CMK (cell line): Measurements from ENCODE around the gene PPP1R14C.
"Not testable (repeated sequence)": the region's sequence is repeated elsewhere in the genome, so short reads cannot be mapped to it uniquely, and the experiment has no call there.

Source experiments
- DNase-seq: peaks from one replicate; pipeline ENCODE4 v3.0.0-alpha.2; 2010; ENCODE audit warnings: low read depth

PPP1R14C gene, protein sequence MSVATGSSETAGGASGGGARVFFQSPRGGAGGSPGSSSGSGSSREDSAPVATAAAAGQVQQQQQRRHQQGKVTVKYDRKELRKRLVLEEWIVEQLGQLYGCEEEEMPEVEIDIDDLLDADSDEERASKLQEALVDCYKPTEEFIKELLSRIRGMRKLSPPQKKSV

DNA sequence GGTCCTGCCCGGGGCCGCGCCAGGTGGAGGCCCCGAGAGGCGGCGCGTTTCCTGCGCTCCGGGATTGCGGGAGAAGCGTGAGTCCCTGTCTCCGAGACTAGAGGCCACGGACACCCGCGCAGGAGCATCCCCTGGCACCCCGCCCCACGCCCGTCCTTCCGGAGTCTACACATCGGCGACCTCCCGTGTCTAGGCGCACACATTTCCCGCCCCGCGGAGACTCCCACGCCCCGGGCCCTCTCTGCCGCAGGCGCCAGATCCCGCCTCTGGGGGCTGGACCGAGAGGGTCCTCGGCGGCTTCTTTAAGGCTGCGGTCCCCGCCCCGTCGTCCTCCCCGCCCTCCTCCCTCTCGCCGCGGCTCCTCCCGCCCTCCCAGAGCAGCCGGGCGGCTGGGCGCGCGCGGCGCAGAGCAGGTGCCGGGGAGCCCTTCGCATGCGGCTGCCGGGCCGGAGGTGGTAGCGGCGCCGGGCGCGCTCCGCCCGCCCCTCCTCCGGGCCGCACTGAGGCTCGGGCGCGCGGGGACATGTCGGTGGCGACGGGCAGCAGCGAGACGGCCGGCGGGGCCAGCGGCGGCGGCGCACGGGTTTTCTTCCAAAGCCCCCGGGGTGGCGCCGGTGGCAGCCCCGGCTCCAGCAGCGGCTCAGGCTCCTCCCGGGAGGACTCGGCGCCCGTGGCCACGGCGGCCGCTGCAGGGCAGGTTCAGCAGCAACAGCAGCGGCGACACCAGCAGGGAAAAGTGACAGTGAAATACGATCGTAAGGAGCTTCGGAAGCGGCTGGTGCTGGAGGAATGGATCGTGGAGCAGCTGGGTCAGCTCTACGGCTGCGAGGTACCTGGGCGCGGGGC, at the start of gene PPP1R14C:
Gene PPP1R14C, plus strand, starts transcription at position 375 of the 846 bp plus-strand sequence. Its CDS starts 149 bp downstream, at position 524.
- DNase-seq, result peak; percentile 39

GRCh38 chr6:150093397-150093796, 49.4 kb upstream of the PPP1R14C start:
- DNase-seq, result no peak

- DNase-seq, result no peak
These were observed 44.7 kb upstream of the PPP1R14C start for GRCh38 chr6:150098155-150098554.

DNA sequence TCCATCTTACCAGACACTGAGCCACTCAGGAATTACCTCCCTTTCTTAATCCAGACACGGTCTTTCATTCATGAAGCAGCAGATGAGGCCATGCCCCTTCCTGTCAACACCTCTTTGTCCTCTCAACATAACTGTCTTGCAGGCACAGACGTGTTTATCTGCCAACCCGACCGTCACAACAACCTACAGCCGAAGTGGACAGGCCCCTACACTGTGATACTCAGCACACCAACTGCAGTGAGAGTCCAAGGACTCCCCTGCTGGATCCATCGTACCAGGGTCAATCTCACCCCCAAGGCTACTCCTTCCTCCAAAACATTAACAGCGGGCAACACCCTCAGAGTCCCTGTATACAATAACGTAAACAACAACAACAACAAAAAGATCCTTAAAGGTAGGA, 43.3 kb upstream of the PPP1R14C start:
- DNase-seq, result no peak

- no peak for DNase-seq
These were observed 42.9 kb upstream of the PPP1R14C start for GRCh38 chr6:150099953-150100352.

DNA sequence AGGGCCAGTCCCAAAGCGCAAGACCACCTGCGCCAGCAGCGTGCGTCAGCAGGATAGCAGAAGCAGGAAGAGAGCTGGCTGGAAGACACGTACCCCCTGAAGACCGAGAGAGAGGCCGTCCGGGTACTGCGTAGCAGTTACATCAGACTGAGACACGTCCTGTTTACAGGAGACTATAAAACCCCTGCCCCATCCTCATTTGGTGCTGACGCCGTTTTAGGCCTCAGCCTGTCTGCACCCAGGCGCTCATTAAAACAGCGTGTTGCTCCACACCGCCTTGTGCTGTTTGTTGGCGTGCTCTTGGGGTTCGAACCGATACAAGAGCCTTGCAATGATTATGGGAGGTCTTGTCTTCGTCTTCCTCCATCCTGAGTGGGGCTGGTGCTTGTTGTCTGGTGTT, 42.1 kb upstream of the PPP1R14C start:
- no peak for DNase-seq

DNA sequence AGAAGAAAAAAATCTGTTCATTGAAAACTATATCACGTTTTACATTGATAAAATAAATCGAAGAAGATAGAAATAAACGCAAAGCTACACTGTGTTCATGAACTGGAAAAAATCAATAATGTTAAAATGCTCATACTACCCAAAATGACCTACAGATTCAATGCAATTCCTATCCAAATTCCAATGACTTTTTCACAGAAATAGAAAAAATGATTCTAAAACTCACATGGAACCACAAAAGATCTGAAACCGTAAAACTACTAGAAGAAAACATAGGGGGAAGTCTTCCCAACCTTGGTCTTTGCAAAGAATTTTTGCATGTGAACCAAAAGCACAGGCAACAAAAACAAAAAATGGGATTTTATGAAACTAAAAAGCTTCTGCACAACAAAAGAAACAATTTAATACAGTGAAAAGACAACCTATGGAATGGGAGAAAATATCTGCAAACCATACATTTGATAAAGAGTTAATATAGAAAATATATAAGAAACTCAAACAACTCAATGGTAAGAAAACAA, 40.0 kb upstream of the PPP1R14C start:
- no peak for DNase-seq

DNA sequence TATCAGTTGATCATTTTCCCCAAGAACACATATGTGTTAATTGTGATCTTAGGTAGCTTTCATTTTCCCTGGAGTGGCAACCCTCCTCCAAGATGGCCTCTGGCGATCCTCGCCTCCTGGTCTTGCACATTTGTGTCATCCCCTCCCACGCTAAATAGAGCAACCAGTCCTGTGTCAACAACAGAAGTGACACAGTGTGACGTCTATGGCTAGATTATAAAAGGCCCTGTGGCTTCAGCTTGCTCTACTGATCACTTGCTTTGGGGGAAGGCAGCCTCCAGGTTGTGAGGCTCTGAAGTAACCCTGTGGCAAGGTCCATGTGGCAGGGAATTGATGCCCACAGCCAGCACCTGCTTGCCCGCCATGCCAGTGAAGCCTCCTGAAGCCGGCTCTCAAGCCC, 30.6 kb upstream of the PPP1R14C start:
- DNase-seq, result no peak

DNA sequence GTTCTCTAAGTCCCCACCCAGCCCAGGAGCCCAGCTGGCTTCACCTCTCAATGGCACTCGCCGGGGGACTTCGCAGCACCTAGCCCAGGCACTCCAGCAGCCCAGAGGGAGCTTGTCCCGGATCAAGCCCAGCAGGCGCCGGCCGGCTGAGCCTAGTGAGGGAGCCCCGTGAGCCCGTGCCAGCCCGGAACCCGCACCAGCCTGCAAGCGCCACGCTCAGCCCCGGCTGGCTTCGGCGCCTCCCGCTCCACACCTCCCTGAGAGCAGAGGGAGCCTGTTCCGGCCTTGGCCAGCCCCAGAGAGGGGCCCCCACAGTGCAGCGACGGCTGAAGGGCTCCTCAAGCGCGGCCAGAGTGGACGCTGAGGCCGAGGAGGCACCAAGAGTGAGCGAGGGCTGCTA, 27.1 kb upstream of the PPP1R14C start:
- DNase-seq, result no peak

GRCh38 chr6:150116200-150116800, 26.5 kb upstream of the PPP1R14C start:
- no peak for DNase-seq

- DNase-seq, result no peak
These were observed 24.6 kb upstream of the PPP1R14C start for GRCh38 chr6:150118203-150118602.

GRCh38 chr6:150118627-150119026, 24.2 kb upstream of the PPP1R14C start:
- DNase-seq, result no peak

DNA sequence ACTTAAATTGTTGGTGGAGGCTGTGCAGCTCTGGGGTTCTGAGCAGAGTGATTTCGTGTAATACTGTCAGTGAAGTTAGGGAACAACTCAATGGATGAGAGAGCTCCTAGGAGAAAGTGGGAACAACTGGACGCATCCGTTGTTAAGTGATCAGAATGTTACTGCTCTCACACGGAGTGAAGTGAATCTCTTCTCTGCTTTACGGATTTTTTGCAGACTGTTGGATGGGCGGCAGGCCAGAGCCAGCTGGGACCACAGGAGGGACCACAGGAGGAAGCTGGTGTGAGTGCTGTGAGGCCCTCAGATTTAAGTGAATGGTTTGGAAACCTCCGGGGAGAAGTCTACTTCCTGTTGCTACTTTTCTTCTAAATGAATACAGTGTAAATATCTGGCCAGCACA, 23.7 kb upstream of the PPP1R14C start:
- peak; percentile 34 for DNase-seq

GRCh38 chr6:150123645-150124044, 19.2 kb upstream of the PPP1R14C start:
- peak; percentile 73 for DNase-seq

GRCh38 chr6:150124235-150124634, 18.6 kb upstream of the PPP1R14C start:
- DNase-seq, result no peak

- DNase-seq, result no peak
These were observed 16.1 kb upstream of the PPP1R14C start for GRCh38 chr6:150126641-150127291.

GRCh38 chr6:150128425-150128824, 14.4 kb upstream of the PPP1R14C start:
- DNase-seq, result no peak

DNA sequence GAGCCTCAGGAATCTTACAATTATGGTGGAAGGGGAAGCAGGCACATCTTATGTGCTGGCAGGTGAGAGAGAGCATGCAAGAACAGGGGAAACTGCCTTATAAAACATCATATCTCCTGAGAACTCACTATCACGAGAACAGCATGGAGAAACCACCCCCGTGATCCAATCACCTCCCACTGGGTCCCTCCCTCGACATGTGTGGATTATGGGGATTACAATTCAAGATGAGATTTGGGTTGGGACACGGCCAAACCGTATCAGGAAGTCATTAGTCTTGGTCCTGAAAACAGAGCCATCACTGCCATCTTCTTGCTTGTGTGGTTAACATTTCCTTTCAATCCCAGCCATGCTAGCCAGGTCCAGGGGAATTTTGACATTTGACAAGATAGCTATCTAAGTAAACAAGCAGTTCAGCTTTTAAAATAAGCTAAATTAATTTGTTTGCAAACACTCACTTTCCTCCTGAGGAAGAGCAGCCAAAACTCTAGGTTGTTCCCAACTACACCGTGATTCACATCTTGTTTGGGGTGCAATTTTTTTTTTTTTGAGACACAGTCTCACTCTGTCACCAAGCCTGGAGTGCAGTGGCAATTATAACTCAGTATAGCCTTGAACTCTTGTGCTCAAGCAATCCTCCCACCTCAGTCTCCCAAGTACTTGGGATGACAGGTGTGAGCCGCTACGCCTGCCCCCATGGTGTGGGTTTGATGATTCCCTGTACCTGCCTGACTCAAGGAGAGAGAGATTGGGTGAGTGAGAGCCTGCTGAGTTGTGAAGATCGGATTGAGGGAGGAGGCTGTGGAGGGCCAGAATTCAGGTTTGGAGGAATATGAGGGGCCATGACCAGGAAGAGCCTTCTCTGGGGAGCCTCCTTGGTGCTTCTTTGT, 13.0 kb upstream of the PPP1R14C start:
- no peak for DNase-seq

DNA sequence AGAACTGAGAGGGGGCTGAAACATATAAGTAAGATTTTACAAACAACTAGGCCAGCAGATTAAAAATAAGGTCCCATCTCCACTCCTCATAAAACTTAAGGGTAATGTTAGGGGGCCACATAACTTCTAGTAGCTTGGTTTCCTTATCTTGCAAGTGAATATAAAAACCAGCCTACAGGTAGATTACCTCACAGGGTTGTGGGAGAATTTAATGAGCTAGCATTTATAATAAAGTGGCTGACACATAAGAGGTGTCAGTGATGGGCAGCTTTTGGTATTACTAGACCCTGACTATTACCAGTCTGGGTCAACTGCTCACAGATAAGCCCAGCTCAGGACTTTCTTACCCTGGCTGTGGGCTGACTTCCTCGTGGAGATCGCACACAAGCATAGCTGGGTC, 9.2 kb upstream of the PPP1R14C start:
- no peak for DNase-seq

- no peak for DNase-seq
These were observed 8.4 kb upstream of the PPP1R14C start for GRCh38 chr6:150134280-150134920.

GRCh38 chr6:150137711-150138110, 5.1 kb upstream of the PPP1R14C start:
- not testable (repeated sequence) for DNase-seq
